ENCODE measurements around the gene TXLNB. TPM values are rescaled to one million over a fixed set of nuclear protein-coding genes. Genes with fewer than 3 reads are reported as not detected.

The TXLNB gene
- total and polyA plus RNA-seq, 4 donors: 0.10 to 3.4 (median 1.1) TPM

GRCh38 chr6:139316622-139317317, 25.0 kb upstream of the TXLNB start:
- Histone ChIP-seq H3K27me3 (ENCODE audit: control insufficient read depth in 1 of 2, insufficient read depth in 2 of 2, low read length in 1 of 2) (no peaks in the 10 kb centered on the region), H3K4me1 (ENCODE audit: control insufficient read depth in 1 of 2, insufficient read depth in 2 of 2, low read length in 2 of 2) (no peaks in the 10 kb centered on the region), H3K27ac (ENCODE audit: low read depth in 1 of 2, low read length in 2 of 2) (no peak overlapping the region), H3K9me3 (ENCODE audit: control insufficient read depth, low read length) (no peaks in the 10 kb centered on the region), H3K4me3 (ENCODE audit: low read length in 2 of 2) (no peak overlapping the region), H3K36me3 (ENCODE audit: control insufficient read depth in 1 of 2, insufficient read depth in 2 of 2, low read length in 1 of 2) (no peaks in the 10 kb centered on the region)
- no peak for ATAC-seq (ENCODE audit: low FRiP score)
- 86 to 97% methylated on average over 2 of the region's 2 CpGs for WGBS, 2 donors
- DNase-seq: no peak
- intact Hi-C loops (cut with DNase I): no loop called here

DNA sequence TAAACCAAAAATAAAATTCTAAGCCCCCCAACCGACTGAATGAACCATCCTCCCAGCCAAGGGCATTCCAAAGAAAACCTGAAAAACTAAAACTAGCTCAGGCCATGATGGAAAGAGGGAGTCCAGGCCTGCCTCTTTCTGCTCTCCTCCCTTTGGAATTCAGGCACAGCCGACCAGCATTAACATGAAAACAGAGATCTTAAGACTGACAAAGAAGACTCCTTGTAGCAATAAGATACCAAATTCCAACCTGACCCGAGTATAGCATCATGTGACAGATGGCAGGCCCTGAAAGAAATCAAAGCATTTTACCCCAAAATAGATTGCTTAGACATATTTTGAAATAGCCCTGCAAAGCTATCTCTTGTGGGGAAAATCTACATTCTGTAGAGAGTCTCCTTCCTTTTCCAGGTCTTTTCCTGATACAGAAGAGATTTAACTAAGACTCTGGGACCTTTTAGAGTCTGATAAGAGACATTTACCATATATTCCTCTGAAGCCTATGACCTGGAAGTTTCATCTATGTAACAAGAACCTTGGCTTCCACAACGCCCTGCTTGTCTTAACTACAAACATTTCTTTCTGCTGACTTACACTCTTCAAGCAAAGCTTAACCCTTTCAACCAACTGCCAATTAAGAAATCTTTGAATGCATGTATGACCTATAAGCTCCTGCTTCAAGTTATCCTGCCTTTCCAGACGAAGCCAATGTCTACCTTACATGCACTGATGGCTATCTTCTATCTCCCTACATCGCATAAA, 22.2 kb upstream of the TXLNB start:
- no peaks in the 10 kb centered on the region for H3K9me3 ChIP-seq (ENCODE audit: control insufficient read depth, low read length)
- no peak overlapping the region for H3K4me3 ChIP-seq (ENCODE audit: low read length in 2 of 2)
- no peaks in the 10 kb centered on the region for H3K36me3 ChIP-seq (ENCODE audit: control insufficient read depth in 1 of 2, insufficient read depth in 2 of 2, low read length in 1 of 2)
- no peak overlapping the region for H3K27ac ChIP-seq (ENCODE audit: low read depth in 1 of 2, low read length in 2 of 2)
- H3K4me1 ChIP-seq (ENCODE audit: control insufficient read depth in 1 of 2, insufficient read depth in 2 of 2, low read length in 2 of 2): no peaks in the 10 kb centered on the region
- 52 to 55% methylated on average over 6 of the region's 6 CpGs for WGBS, 2 donors
- intact Hi-C loops (cut with DNase I): no loop called here
- ATAC-seq (ENCODE audit: low FRiP score): no peak
- no peaks in the 10 kb centered on the region for H3K27me3 ChIP-seq (ENCODE audit: control insufficient read depth in 1 of 2, insufficient read depth in 2 of 2, low read length in 1 of 2)
- DNase-seq: no peak

- H3K27me3 ChIP-seq (ENCODE audit: control insufficient read depth in 1 of 2, insufficient read depth in 2 of 2, low read length in 1 of 2): no peaks in the 10 kb centered on the region
- intact Hi-C loops (cut with DNase I): no loop called here
- no peaks in the 10 kb centered on the region for H3K4me1 ChIP-seq (ENCODE audit: control insufficient read depth in 1 of 2, insufficient read depth in 2 of 2, low read length in 2 of 2)
- no peak overlapping the region for H3K4me3 ChIP-seq (ENCODE audit: low read length in 2 of 2)
- WGBS, 2 donors: 97 to 98% methylated on average over 7 of the region's 7 CpGs
- H3K36me3 ChIP-seq (ENCODE audit: control insufficient read depth in 1 of 2, insufficient read depth in 2 of 2, low read length in 1 of 2): no peaks in the 10 kb centered on the region
- H3K9me3 ChIP-seq (ENCODE audit: control insufficient read depth, low read length): no peaks in the 10 kb centered on the region
- no peak overlapping the region for H3K27ac ChIP-seq (ENCODE audit: low read depth in 1 of 2, low read length in 2 of 2)
- DNase-seq: no peak
- ATAC-seq (ENCODE audit: low FRiP score): no peak
These were observed 21.4 kb upstream of the TXLNB start for GRCh38 chr6:139313229-139313628.

GRCh38 chr6:139311831-139312230, 20.0 kb upstream of the TXLNB start:
- H3K27ac ChIP-seq (ENCODE audit: low read depth in 1 of 2, low read length in 2 of 2): no peak overlapping the region
- ATAC-seq (ENCODE audit: low FRiP score) (no peak), DNase-seq (no peak)
- H3K4me3 ChIP-seq (ENCODE audit: low read length in 2 of 2): no peak overlapping the region
- no peaks in the 10 kb centered on the region for H3K27me3 ChIP-seq (ENCODE audit: control insufficient read depth in 1 of 2, insufficient read depth in 2 of 2, low read length in 1 of 2)
- H3K36me3 ChIP-seq (ENCODE audit: control insufficient read depth in 1 of 2, insufficient read depth in 2 of 2, low read length in 1 of 2): no peaks in the 10 kb centered on the region
- no peaks in the 10 kb centered on the region for H3K4me1 ChIP-seq (ENCODE audit: control insufficient read depth in 1 of 2, insufficient read depth in 2 of 2, low read length in 2 of 2)
- H3K9me3 ChIP-seq (ENCODE audit: control insufficient read depth, low read length): no peaks in the 10 kb centered on the region
- 92 to 93% methylated on average over 2 of the region's 2 CpGs for WGBS, 2 donors
- intact Hi-C loops (cut with DNase I): no loop called here

GRCh38 chr6:139308936-139309603, 17.3 kb upstream of the TXLNB start:
- no peak overlapping the region for H3K27ac ChIP-seq (ENCODE audit: low read depth in 1 of 2, low read length in 2 of 2)
- H3K4me1 ChIP-seq (ENCODE audit: control insufficient read depth in 1 of 2, insufficient read depth in 2 of 2, low read length in 2 of 2): no peaks in the 10 kb centered on the region
- 96 to 98% methylated on average over 2 of the region's 2 CpGs for WGBS, 2 donors
- ATAC-seq (ENCODE audit: low FRiP score) (no peak), DNase-seq (peak in 1 of 2 donors; percentile 80)
- no peaks in the 10 kb centered on the region for H3K27me3 ChIP-seq (ENCODE audit: control insufficient read depth in 1 of 2, insufficient read depth in 2 of 2, low read length in 1 of 2)
- no peaks in the 10 kb centered on the region for H3K36me3 ChIP-seq (ENCODE audit: control insufficient read depth in 1 of 2, insufficient read depth in 2 of 2, low read length in 1 of 2)
- H3K9me3 ChIP-seq (ENCODE audit: control insufficient read depth, low read length): no peaks in the 10 kb centered on the region
- no peak overlapping the region for H3K4me3 ChIP-seq (ENCODE audit: low read length in 2 of 2)
- intact Hi-C loops (cut with DNase I): no loop called here

DNA sequence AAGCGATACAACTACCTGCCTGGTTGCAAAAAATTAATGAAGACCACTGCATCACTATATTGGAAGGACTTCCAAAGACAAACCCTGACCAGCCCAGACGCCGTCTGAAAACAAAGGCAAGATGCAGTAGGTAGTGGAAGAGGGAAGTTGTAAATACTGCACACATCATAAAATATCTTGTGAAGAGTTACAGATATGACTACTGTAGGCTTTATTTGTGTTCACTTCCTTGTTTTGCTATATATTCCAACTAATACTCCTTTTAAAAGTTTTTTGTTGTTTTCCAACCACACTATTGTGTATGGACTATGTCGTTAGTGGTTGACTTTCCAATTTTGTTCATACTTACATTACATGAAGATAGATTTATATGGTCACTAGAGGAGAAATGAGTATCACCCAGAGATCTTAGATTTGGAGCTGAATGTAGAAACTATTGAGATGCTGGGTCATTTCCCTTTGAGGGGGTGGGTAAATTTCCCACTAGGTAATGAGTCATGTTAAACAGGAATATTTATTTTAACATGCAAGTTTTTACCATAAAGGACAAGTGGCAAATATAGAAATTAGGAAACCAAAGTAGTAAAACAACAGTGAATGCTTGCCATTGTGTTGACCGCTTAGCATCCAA, 16.6 kb upstream of the TXLNB start:
- no peak overlapping the region for H3K27ac ChIP-seq (ENCODE audit: low read depth in 1 of 2, low read length in 2 of 2)
- no peaks in the 10 kb centered on the region for H3K36me3 ChIP-seq (ENCODE audit: control insufficient read depth in 1 of 2, insufficient read depth in 2 of 2, low read length in 1 of 2)
- 83 to 87% methylated on average over 5 of the region's 5 CpGs for WGBS, 2 donors
- H3K4me1 ChIP-seq (ENCODE audit: control insufficient read depth in 1 of 2, insufficient read depth in 2 of 2, low read length in 2 of 2): no peaks in the 10 kb centered on the region
- no peak overlapping the region for H3K4me3 ChIP-seq (ENCODE audit: low read length in 2 of 2)
- DNase-seq (no peak), ATAC-seq (ENCODE audit: low FRiP score) (no peak)
- H3K27me3 ChIP-seq (ENCODE audit: control insufficient read depth in 1 of 2, insufficient read depth in 2 of 2, low read length in 1 of 2): no peaks in the 10 kb centered on the region
- no peaks in the 10 kb centered on the region for H3K9me3 ChIP-seq (ENCODE audit: control insufficient read depth, low read length)
- intact Hi-C loops (cut with DNase I): no loop called here

GRCh38 chr6:139306291-139306981, 14.6 kb upstream of the TXLNB start:
- H3K36me3 ChIP-seq (ENCODE audit: control insufficient read depth in 1 of 2, insufficient read depth in 2 of 2, low read length in 1 of 2): no peaks in the 10 kb centered on the region
- H3K27me3 ChIP-seq (ENCODE audit: control insufficient read depth in 1 of 2, insufficient read depth in 2 of 2, low read length in 1 of 2): no peaks in the 10 kb centered on the region
- 80 to 85% methylated on average over 3 of the region's 3 CpGs for WGBS, 2 donors
- no peaks in the 10 kb centered on the region for H3K4me1 ChIP-seq (ENCODE audit: control insufficient read depth in 1 of 2, insufficient read depth in 2 of 2, low read length in 2 of 2)
- H3K27ac ChIP-seq (ENCODE audit: low read depth in 1 of 2, low read length in 2 of 2): no peak overlapping the region
- intact Hi-C loops (cut with DNase I): no loop called here
- ATAC-seq (ENCODE audit: low FRiP score) (no peak), DNase-seq (no peak)
- H3K4me3 ChIP-seq (ENCODE audit: low read length in 2 of 2): no peak overlapping the region
- H3K9me3 ChIP-seq (ENCODE audit: control insufficient read depth, low read length): no peaks in the 10 kb centered on the region

DNA sequence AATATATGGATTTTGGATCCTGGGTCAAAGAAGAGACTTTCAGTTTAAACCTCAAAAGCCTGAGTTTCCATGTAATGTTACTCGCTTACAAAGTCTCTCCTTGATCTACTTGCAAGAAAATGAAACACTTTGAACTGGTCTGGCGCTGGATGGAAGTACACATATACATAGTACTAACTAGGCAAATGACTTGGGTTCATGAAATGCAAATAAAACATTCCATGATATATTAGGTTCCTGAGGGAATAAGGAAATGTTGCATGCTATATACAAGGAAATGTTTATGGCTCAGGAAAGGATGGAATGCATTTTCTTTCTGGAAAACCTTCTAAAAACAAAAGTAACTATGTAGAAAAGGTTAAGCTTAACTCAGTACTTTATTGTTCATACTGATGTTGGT, 11.4 kb upstream of the TXLNB start:
- ATAC-seq (ENCODE audit: low FRiP score) (no peak), DNase-seq (no peak)
- H3K4me3 ChIP-seq (ENCODE audit: low read length in 2 of 2): no peak overlapping the region
- H3K9me3 ChIP-seq (ENCODE audit: control insufficient read depth, low read length): no peaks in the 10 kb centered on the region
- 83 to 91% methylated on average over 2 of the region's 2 CpGs for WGBS, 2 donors
- H3K27me3 ChIP-seq (ENCODE audit: control insufficient read depth in 1 of 2, insufficient read depth in 2 of 2, low read length in 1 of 2): no peaks in the 10 kb centered on the region
- no peak overlapping the region for H3K27ac ChIP-seq (ENCODE audit: low read depth in 1 of 2, low read length in 2 of 2)
- intact Hi-C loops (cut with DNase I): no loop called here
- H3K4me1 ChIP-seq (ENCODE audit: control insufficient read depth in 1 of 2, insufficient read depth in 2 of 2, low read length in 2 of 2): no peaks in the 10 kb centered on the region
- H3K36me3 ChIP-seq (ENCODE audit: control insufficient read depth in 1 of 2, insufficient read depth in 2 of 2, low read length in 1 of 2): no peaks in the 10 kb centered on the region

Data from aorta (tissue), 5 donors.